GM18873 (cell line): Measurements from ENCODE around the gene TUFM.
"Not testable (repeated sequence)": the region's sequence is repeated elsewhere in the genome, so short reads cannot be mapped to it uniquely, and the experiment has no call there.

Experiments
- ATAC-seq: cut with Tn5 transposase; IDR thresholded peaks from one replicate; pipeline ENCODE4 v1.9.1; 2021; ENCODE audit warnings: mild to moderate bottlenecking, moderate library complexity, moderate number of reproducible peaks; ENCODE audit not compliant: unreplicated experiment, low FRiP score

TUFM gene

DNA sequence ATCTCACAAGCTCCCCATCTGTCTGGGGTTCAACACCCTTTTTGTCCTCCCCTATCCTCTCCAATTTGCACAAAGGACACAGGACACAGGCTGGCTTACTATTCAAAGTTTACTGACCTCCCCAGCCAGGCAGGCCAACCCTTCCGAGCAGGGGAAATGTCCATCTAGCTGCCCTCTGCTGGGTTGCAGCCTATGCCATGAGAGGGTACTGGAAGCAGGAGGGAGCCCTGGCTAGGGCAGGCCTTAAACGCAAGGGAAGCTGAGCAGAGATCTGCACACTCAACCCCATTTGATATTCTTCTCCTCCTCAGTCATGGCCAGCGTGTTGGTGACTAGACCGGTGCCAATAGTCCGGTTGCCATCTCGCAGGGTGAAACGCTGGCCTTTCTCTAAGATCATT is 3.5 kb downstream of the TUFM start:
- no peak for ATAC-seq

DNA sequence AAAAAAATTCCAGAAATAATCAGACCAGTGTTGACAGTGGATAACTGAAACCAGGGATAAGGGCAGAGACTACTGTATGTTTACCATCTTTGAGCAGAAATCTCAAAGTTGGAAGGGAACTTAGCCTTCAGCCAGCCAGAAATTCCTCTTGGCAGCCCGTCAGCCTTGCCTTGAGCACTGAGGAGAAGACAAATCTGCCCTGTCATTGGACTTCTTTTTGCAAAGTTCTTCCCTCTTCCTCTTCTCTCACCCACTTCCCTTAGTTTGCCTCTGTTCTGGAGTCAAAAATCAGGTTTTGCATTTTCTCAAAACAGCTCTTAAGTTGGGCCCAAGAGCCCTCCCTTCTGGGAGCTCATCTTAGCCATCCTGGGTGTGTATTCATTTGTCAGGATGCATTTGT is 6.2 kb downstream of the TUFM start:
- ATAC-seq = no peak

DNA sequence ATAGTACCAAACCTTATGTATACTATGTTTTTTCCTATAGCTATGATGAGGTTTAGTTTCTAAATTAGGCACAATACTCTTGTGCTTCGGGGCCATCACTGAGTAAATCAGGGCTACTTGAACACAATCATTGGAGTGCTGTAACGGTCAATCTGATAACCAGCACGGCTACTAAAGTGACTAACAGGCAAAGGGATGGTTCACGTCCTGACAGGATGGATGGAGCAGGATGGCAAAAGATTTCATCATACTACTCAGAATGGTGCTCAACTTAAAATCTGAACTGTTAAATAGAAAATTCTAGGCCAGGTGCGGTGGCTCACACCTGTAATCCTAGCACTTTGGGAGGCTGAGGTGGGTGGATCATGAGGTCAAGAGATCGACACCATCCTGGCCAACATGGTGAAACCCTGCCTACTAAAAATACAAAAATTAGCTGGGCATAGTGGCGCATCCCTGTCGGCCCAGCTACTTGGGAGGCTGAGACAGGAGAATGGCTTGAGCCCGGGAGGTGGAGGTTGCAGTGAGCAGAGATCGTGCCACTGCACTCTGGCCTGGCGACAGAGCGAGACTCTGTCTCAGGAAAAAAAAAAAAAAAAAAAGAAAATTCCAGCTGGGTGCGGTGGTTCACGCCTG is 7.0 kb downstream of the TUFM start:
- no peak for ATAC-seq

DNA sequence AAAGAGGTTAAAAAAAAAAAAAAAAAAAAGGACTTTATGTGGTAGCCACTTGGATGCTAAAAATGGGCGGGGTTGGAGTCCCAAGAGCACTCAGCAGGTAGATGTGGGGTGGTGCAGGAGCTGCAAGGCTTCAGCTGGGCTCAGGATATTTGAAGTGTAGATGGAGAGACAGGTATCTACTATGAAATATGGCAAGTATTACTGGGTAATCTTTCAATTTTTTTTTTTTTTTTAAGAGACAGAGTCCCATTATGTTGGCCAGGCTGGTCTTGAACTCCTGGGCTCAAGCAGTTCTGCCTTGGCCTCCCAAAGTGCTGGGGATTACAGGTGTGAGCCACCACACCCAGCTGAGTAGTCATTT is 7.6 kb downstream of the TUFM start:
- no peak for ATAC-seq

- no peak for ATAC-seq
Observed at GRCh38 chr16:28837672-28838557, 8.2 kb downstream of the TUFM start.

DNA sequence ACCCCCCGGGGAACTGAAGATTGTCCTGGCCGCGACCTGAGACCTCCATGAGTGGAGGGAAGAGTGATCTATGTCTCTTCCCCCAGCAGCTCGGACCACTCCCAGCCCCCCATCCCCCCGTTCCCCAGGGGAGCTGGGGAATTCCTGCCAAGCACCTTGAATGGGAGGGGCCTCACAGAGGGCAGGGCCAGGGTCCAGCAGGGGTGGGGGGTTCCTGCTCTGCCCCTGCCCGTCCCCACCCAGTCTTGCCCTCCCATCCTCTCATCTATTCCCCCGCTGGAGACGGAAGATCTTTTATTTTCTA is 9.4 kb downstream of the TUFM start:
- ATAC-seq = no peak

DNA sequence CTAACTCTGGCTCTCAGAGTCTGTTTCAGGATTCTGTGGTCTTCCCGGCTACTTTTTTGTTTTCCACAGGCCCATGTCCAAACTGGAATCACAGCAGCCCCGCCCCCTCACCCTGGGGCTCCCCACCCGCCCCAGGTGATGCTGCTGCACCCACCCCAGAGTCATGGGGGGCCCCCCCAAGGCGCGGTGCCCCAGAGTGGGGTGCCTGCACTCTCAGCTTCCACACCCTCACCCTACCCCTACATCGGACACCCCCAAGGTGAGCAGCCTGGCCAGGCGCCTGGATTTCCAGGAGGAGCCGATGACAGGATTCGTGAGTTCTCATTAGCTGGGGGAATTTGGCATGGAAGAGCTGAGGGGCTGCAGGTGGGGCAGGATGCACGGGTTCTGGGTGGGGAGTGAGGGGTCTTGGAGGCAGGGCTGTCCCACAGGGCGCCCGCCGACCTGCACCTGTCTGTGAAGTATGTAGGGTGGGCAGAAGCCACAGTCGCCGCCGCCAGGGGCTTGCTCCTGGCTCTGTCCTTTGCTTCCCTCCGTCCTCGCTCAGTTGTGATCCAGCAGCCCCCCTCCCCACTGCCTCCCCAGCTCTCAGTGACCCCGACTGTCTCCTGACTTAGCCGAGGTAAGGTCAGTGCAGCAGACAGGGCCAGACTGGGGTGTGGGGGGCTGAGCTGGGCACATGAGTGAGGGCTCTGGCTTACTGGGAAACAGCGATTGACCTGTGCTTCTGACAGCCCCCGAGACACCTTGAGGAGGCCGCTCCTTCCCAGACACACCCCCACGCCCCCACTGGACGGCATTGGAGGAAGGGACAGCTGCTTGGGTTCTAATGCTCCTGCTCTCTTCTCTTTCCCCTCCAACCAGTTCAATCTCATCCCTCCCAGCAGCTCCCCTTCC is 10.0 kb downstream of the TUFM start:
- no peak for ATAC-seq

- ATAC-seq = no peak
Observed at GRCh38 chr16:28834873-28835863, 11.0 kb downstream of the TUFM start.

- ATAC-seq = no peak
Observed at GRCh38 chr16:28834349-28834748, 11.8 kb downstream of the TUFM start.

- ATAC-seq = no peak
Observed at GRCh38 chr16:28830531-28830930, 15.6 kb downstream of the TUFM start.

DNA sequence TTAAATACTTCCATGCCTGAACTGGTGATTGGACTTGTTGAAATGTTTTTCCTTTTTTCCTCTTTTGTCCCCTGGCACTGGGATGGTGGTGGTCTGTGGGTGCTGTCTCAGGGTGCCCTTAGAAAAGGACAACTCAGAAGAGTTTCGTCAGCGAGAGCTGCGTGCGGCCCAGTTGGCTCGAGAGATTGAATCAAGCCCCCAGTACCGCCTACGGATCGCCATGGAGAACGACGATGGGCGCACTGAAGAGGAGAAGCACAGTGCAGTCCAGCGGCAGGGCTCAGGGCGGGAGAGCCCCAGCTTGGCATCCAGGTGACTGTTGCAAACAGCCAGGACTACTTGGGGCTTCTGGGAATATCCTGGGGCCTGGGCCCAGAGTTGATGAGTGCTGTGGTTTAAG is 16.4 kb downstream of the TUFM start:
- no peak for ATAC-seq

DNA sequence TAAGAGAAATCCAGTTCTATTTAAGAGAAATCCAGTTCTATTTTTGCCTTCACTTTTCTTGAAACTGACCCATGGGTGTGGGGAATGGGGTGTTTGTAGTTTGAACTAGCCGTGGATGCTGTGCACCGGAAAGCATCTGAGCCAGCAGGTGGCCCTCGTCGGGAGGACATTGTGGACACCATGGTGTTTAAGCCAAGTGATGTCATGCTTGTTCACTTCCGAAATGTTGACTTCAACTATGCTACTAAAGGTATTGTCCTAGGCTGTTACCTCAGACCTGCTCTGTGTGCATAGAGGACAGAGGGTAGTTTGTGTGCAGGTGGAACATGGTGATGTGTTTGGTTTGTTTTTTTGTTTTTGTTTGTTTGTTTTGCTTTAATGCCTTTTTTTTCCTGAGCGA is 20.0 kb downstream of the TUFM start:
- ATAC-seq = no peak

DNA sequence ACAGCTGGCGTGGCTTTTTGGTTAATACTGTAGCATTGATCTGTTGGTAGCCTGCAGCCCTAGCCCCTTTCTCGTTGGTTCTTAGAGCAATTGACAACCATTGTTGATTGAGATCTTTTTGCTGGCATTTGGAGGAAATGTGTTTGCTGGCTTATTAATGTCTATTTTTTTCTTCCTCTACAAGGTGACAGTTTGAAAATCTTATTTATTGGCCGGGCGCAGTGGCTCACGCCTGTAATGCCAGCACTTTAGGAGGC is 21.5 kb downstream of the TUFM start:
- no peak for ATAC-seq

GRCh38 chr16:28823873-28824716 is 22.1 kb downstream of the TUFM start:
- peak; percentile 48 for ATAC-seq

DNA sequence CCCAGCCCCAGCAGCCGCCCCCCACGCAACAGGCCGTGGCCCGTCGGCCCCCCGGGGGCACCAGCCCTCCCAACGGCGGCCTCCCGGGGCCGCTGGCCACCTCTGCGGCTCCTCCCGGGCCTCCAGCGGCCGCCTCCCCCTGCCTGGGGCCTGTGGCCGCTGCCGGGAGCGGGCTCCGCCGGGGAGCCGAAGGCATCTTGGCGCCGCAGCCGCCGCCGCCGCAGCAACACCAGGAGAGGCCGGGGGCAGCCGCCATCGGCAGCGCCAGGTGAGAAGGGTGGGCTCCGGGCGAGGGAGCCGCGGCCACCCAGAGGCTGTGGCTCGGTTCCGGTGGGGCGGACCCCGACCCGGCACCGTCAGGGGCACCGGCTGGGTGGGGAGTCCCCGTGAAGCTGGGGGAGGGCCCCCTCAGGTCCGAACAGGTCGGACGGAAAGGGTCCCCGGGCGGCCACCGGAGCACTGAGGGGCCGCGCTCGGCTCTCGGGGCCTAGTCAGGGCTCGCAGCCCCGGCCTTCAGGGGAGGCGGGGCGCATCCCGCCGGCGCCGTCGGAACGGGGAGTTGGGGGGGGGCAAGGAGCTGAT is 22.8 kb downstream of the TUFM start:
- peak; percentile 19 for ATAC-seq

GRCh38 chr16:28822520-28823290 is 23.4 kb downstream of the TUFM start, which contains the start of gene ATXN2L:
Gene ATXN2L, plus strand, starts transcription at chr16:28822999. Its CDS starts 261 bp downstream, at chr16:28823260.
- ATAC-seq = no peak

- ATAC-seq = no peak
Observed at GRCh38 chr16:28821874-28822519, 24.2 kb downstream of the TUFM start.

DNA sequence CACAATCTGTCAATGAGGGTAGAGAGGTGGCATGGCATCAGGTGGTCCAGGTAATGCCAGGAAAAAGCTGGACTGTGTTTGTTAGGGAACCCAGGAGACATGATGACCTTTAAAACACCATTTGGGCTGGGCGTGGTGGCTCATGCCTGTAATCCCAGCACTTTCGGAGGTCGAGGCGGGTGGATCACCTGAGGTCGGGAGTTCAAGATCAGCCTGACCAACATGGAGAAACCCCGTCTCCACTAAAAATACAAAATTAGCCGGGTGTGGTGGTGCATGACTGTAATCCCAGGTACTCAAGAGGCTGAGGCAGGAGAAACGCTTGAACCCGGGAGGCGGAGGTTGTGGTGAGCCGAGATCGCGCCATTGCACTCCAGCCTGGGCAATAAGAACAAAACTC is 25.6 kb downstream of the TUFM start:
- ATAC-seq = not testable (repeated sequence)
